Fibroblast of lung (primary cell): ENCODE measurements around the gene PPM1G. TPM values are rescaled to one million over a fixed set of nuclear protein-coding genes. Genes with fewer than 3 reads are reported as not detected.
"Not testable (repeated sequence)": the region's sequence is repeated elsewhere in the genome, so short reads cannot be mapped to it uniquely, and the experiment has no call there.

Source experiments
- DNase-seq, 2 donors: peaks; one replicate each; pipeline versions ENCODE4 v3.0.0 to v3.0.0-alpha.2; 2010; ENCODE audit warnings: low read depth in 2 of 2
- H2AFZ ChIP-seq: 2 replicates; pipeline ENCODE4 v1.5.1; 2012; ENCODE audit warnings: low read length, control low read depth, inconsistent platforms
- H3K27ac ChIP-seq: 2 replicates; pipeline ENCODE4 v1.5.1; 2011; ENCODE audit warnings: low read length, control low read depth; ENCODE audit not compliant: insufficient read depth
- H3K27me3 ChIP-seq: 2 replicates; pipeline ENCODE4 v1.5.1; 2011; ENCODE audit warnings: mild to moderate bottlenecking, low read length; ENCODE audit not compliant: control insufficient read depth, insufficient read depth
- H3K36me3 ChIP-seq: 2 replicates; pipeline ENCODE4 v1.5.1; 2011; ENCODE audit warnings: low read length; ENCODE audit not compliant: control insufficient read depth, insufficient read depth
- H3K4me1 ChIP-seq: 2 replicates; pipeline ENCODE4 v1.5.1; 2011; ENCODE audit warnings: low read length; ENCODE audit not compliant: control insufficient read depth, insufficient read depth; ENCODE audit errors: extremely low read depth
- H3K4me2 ChIP-seq: 2 replicates; pipeline ENCODE4 v1.5.1; 2011; ENCODE audit warnings: low read length, control low read depth; ENCODE audit not compliant: insufficient read depth; ENCODE audit errors: extremely low read depth
- H3K4me3 ChIP-seq, 4 experiments: fragments of 200-600 bp in 1 of 4; sonication (generic) in 1 of 4; replicated peaks in 1 of 4; 2 replicates each; pipeline ENCODE4 v1.5.1; 2011 to 2016; ENCODE audit warnings: low read length in 4 of 4, low read depth in 3 of 4, mild to moderate bottlenecking in 3 of 4, control low read depth in 2 of 4, inconsistent platforms in 1 of 4, mixed read lengths in 1 of 4; ENCODE audit not compliant: insufficient read depth in 1 of 4; ENCODE audit errors: control extremely low read depth in 1 of 4
- H3K79me2 ChIP-seq: 2 replicates; pipeline ENCODE4 v1.5.1; 2012; ENCODE audit warnings: mild to moderate bottlenecking, low read length, inconsistent platforms; ENCODE audit not compliant: control insufficient read depth, insufficient read depth
- H3K9ac ChIP-seq: 2 replicates; pipeline ENCODE4 v1.5.1; 2011; ENCODE audit warnings: mild to moderate bottlenecking, low read length, control low read depth; ENCODE audit not compliant: insufficient read depth
- H3K9me3 ChIP-seq: 2 replicates; pipeline ENCODE4 v1.5.1; 2012; ENCODE audit warnings: low read depth, low read length; ENCODE audit not compliant: control insufficient read depth, insufficient read depth
- H4K20me1 ChIP-seq: 2 replicates; pipeline ENCODE4 v1.5.1; 2011; ENCODE audit warnings: low read length; ENCODE audit not compliant: control insufficient read depth, insufficient read depth; ENCODE audit errors: extremely low read depth
- CTCF ChIP-seq, 2 donors: IDR thresholded peaks in 1 of 2; conservative IDR thresholded peaks in 1 of 2; 1 replicate in 1 of 2; 2 replicates in 1 of 2; pipeline ENCODE4 v1.5.1; 2011 to 2012; ENCODE audit warnings: low read length in 2 of 2, control low read depth in 1 of 2, inconsistent platforms in 1 of 2, low read depth in 1 of 2, mild to moderate bottlenecking in 1 of 2
- EZH2 ChIP-seq: IDR thresholded peaks from 2 replicates; pipeline ENCODE4 v1.5.1; 2012; ENCODE audit warnings: low read length, control low read depth, mild to moderate bottlenecking; ENCODE audit errors: missing control alignments
- polyA plus RNA-seq, 2 donors: library from polyadenylated mRNA; depleted of rRNA in 1 of 2; stranded (reverse) in 1 of 2; unstranded in 1 of 2; fragments of >200 nt; gene quantifications; 2 replicates each; pipeline ENCODE4 v1.2.1, GENCODE V29; 2011 to 2012; ENCODE audit warnings: missing spikeins in 1 of 2
- total RNA-seq: library from RNA; depleted of rRNA; stranded (reverse); fragments of >200 nt; gene quantifications from 2 replicates; pipeline ENCODE4 v1.2.1, GENCODE V29; 2014

The PPM1G gene
- total and polyA plus RNA-seq, 2 donors (not counting 1 experiment from before 2014, with no cell fraction given): 54.7 to 67.0 TPM

- peaks cover 6% of the 10 kb centered on the region for H3K4me1 ChIP-seq
- peak; percentile 82 to 88 for DNase-seq
- no peaks in the 10 kb centered on the region for H3K36me3 ChIP-seq
- peak overlapping the region; percentile 95 for H3K4me2 ChIP-seq
- H3K9ac ChIP-seq: peak overlapping the region; percentile 94
- H3K27me3 ChIP-seq: no peaks in the 10 kb centered on the region
- H3K27ac ChIP-seq: peak overlapping the region; percentile 87
- H3K79me2 ChIP-seq: peaks cover 38% of the 10 kb centered on the region
- peak overlapping the region; percentile 31 for H2AFZ ChIP-seq
- TF ChIP-seq CTCF (conservative IDR thresholded peaks at IDR 0.05 in 1 of 2, IDR thresholded peaks at IDR 0.05 in 1 of 2; ENCODE audit: low read depth in 1 of 2, low read length in 2 of 2) (no peak), EZH2 (no peak)
- H4K20me1 ChIP-seq: no peaks in the 10 kb centered on the region
- H3K9me3 ChIP-seq: no peaks in the 10 kb centered on the region
- peak overlapping the region; percentile 89 to 95 (median 94) for H3K4me3 ChIP-seq
These were observed 19.7 kb upstream of the PPM1G start for GRCh38 chr2:27428978-27429541.

- peak within 1 kb of the TSS; percentile 95 for H3K4me2 ChIP-seq
- H2AFZ ChIP-seq: peak within 1 kb of the TSS; percentile 86
- H3K9ac ChIP-seq: peak within 1 kb of the TSS; percentile 94
- H3K79me2 ChIP-seq: peaks cover 38% of the 10 kb centered on the region
- no peaks in the 10 kb centered on the region for H3K36me3 ChIP-seq
- no peaks in the 10 kb centered on the region for H3K27me3 ChIP-seq
- H3K27ac ChIP-seq: peak within 1 kb of the TSS; percentile 87
- peak within 1 kb of the TSS; percentile 89 to 95 (median 94) for H3K4me3 ChIP-seq
- no peaks in the 10 kb centered on the region for H4K20me1 ChIP-seq
- DNase-seq: peak; percentile 84 to 89
- peaks cover 6% of the 10 kb centered on the region for H3K4me1 ChIP-seq
- no peak for TF ChIP-seq CTCF (conservative IDR thresholded peaks at IDR 0.05 in 1 of 2, IDR thresholded peaks at IDR 0.05 in 1 of 2; ENCODE audit: low read depth in 1 of 2, low read length in 2 of 2)
- TF ChIP-seq EZH2: no peak
- H3K9me3 ChIP-seq: no peaks in the 10 kb centered on the region
These were observed 19.0 kb upstream of the PPM1G start, which contains the start of gene NRBP1 for GRCh38 chr2:27428213-27428977. Gene NRBP1 (plus strand): TSS chr2:27428631. CDS start chr2:27433274, 4,643 bp downstream.

- peak overlapping the region; percentile 95 for H3K4me2 ChIP-seq
- H3K9me3 ChIP-seq: no peaks in the 10 kb centered on the region
- TF ChIP-seq EZH2 (no peak), CTCF (conservative IDR thresholded peaks at IDR 0.05 in 1 of 2, IDR thresholded peaks at IDR 0.05 in 1 of 2; ENCODE audit: low read depth in 1 of 2, low read length in 2 of 2) (no peak)
- H3K9ac ChIP-seq: peak overlapping the region; percentile 94
- peak overlapping the region; percentile 86 for H2AFZ ChIP-seq
- H3K27ac ChIP-seq: peak overlapping the region; percentile 87
- no peaks in the 10 kb centered on the region for H4K20me1 ChIP-seq
- H3K4me3 ChIP-seq: peak overlapping the region; percentile 70 to 95 (median 83)
- no peaks in the 10 kb centered on the region for H3K27me3 ChIP-seq
- no peaks in the 10 kb centered on the region for H3K36me3 ChIP-seq
- DNase-seq: peak in 1 of 2 donors; percentile 2
- peaks cover 34% of the 10 kb centered on the region for H3K79me2 ChIP-seq
- peaks cover 6% of the 10 kb centered on the region for H3K4me1 ChIP-seq
These were observed 18.4 kb upstream of the PPM1G start for GRCh38 chr2:27427863-27428212.

GRCh38 chr2:27425039-27425438 is 15.6 kb upstream of the PPM1G start:
- H2AFZ ChIP-seq, H3K27ac ChIP-seq, H3K4me2 ChIP-seq, DNase-seq, H3K4me1 ChIP-seq, H3K4me3 ChIP-seq, H4K20me1 ChIP-seq, H3K36me3 ChIP-seq, H3K9ac ChIP-seq, H3K27me3 ChIP-seq, H3K9me3 ChIP-seq: not testable (repeated sequence)
- peaks cover 10% of the 10 kb centered on the region for H3K79me2 ChIP-seq
